Endothelial cell of umbilical vein (primary cell): ENCODE results near the gene ASB1. TPM values are rescaled to one million over a fixed set of nuclear protein-coding genes. Genes with fewer than 3 reads are reported as not detected.

Experiments
- BruUV-seq: library from RNA; stranded (reverse); fragments of 400-500 nt; replicated peaks from 2 replicates; lab custom pipeline; 2021; lab: Mats Ljungman, UMichigan
- CTCF ChIA-PET: fragments of 300-600, 350-600 bp; sonication (Branson Sonifier 250); formaldehyde crosslinking; loops from one replicate; lab custom pipeline; 2021; ENCODE audit warnings: antibody characterized with exemption, inconsistent platforms; lab: Charles Lee
- POLR2A ChIA-PET: fragments of 300-600, 350-600 bp; sonication (Branson Sonifier 250); formaldehyde crosslinking; loops from one replicate; lab custom pipeline; 2021; ENCODE audit warnings: antibody characterized with exemption, inconsistent platforms; lab: Charles Lee
- DNase-seq: peaks from one replicate; pipeline ENCODE4 v3.0.0-alpha.2; 2011; ENCODE audit warnings: low read depth, low spot score
- FAIRE-seq: peaks from 2 replicates; lab custom pipeline; 2011; peaks lifted over from hg19 to GRCh38; lab: Jason Lieb, UNC
- H2AFZ ChIP-seq: 2 replicates; pipeline ENCODE4 v1.6.0; 2012; ENCODE audit warnings: low read depth, low read length, control low read depth, inconsistent platforms
- H3K27ac ChIP-seq: 2 replicates; pipeline ENCODE4 v1.5.1; 2011; ENCODE audit warnings: low read depth, mild to moderate bottlenecking, control low read depth, low read length, moderate library complexity; ENCODE audit not compliant: insufficient read depth
- H3K27me3 ChIP-seq, 2 experiments: 2 replicates each; pipeline versions ENCODE4 v1.6.0 to v1.6.1; 2011; ENCODE audit warnings: low read length in 2 of 2, mixed read lengths in 1 of 2; ENCODE audit not compliant: control insufficient read depth in 2 of 2, insufficient read depth in 2 of 2
- H3K36me3 ChIP-seq, 2 experiments: 2 replicates in 1 of 2; 3 replicates in 1 of 2; pipeline ENCODE4 v1.5.1; 2011; ENCODE audit warnings: low read length in 2 of 2, mild to moderate bottlenecking in 1 of 2, moderate library complexity in 1 of 2; ENCODE audit not compliant: control insufficient read depth in 2 of 2, insufficient read depth in 2 of 2; ENCODE audit errors: extremely low read depth in 1 of 2
- H3K4me1 ChIP-seq: 3 replicates; pipeline ENCODE4 v1.5.1; 2011; ENCODE audit warnings: mild to moderate bottlenecking, low read length; ENCODE audit not compliant: control insufficient read depth, insufficient read depth; ENCODE audit errors: extremely low read depth
- H3K4me2 ChIP-seq: 2 replicates; pipeline ENCODE4 v1.6.1; 2011; ENCODE audit warnings: low read length, control low read depth, mixed read lengths; ENCODE audit not compliant: insufficient read depth
- H3K4me3 ChIP-seq, 3 experiments: fragments of 200-600 bp in 1 of 3; sonication (generic), shearing (Covaris generic) in 1 of 3; replicated peaks in 1 of 3; 2 replicates each; pipeline ENCODE4 v1.5.1; 2011 to 2016; ENCODE audit warnings: control low read depth in 3 of 3, low read length in 3 of 3, mild to moderate bottlenecking in 2 of 3, inconsistent platforms in 1 of 3, low read depth in 1 of 3, moderate library complexity in 1 of 3; ENCODE audit not compliant: insufficient read depth in 1 of 3
- H3K79me2 ChIP-seq: 2 replicates; pipeline ENCODE4 v1.6.0; 2012; ENCODE audit warnings: low read length, inconsistent platforms; ENCODE audit not compliant: control insufficient read depth, insufficient read depth
- H3K9ac ChIP-seq: replicated peaks from 2 replicates; pipeline ENCODE3; 2011; ENCODE audit warnings: low read length, control low read depth; ENCODE audit not compliant: insufficient read depth; ENCODE audit errors: extremely low read depth
- H3K9me1 ChIP-seq: replicated peaks from 3 replicates; pipeline ENCODE4 v1.6.0; 2011; ENCODE audit warnings: mild to moderate bottlenecking, low read length; ENCODE audit not compliant: control insufficient read depth, insufficient read depth; ENCODE audit errors: extremely low read depth
- H3K9me3 ChIP-seq: replicated peaks from 2 replicates; pipeline ENCODE4 v1.5.1; 2012; ENCODE audit warnings: low read length, inconsistent platforms; ENCODE audit not compliant: control insufficient read depth, insufficient read depth
- H4K20me1 ChIP-seq: replicated peaks from 2 replicates; pipeline ENCODE3; 2011; ENCODE audit warnings: mild to moderate bottlenecking, low read length; ENCODE audit not compliant: control insufficient read depth, insufficient read depth; ENCODE audit errors: extremely low read depth
- EZH2 ChIP-seq: IDR thresholded peaks from 2 replicates; pipeline ENCODE4 v1.6.1; 2012; ENCODE audit warnings: borderline replicate concordance, low read depth, mild to moderate bottlenecking, moderate library complexity, low read length, inconsistent platforms; ENCODE audit not compliant: severe bottlenecking
- FOS ChIP-seq: IDR thresholded peaks from 2 replicates; pipeline ENCODE4 v1.6.1; 2011; ENCODE audit warnings: mild to moderate bottlenecking, low read length, moderate library complexity, borderline replicate concordance; ENCODE audit not compliant: insufficient read depth
- GATA2 ChIP-seq: IDR thresholded peaks from 2 replicates; pipeline ENCODE4 v1.7.0; 2011; ENCODE audit warnings: low read depth, mild to moderate bottlenecking, moderate library complexity, mixed read lengths, low read length; ENCODE audit not compliant: insufficient read length, insufficient read depth
- JUN ChIP-seq: IDR thresholded peaks from 2 replicates; pipeline ENCODE4 v1.6.1; 2011; ENCODE audit warnings: borderline replicate concordance, low read depth; ENCODE audit not compliant: insufficient read length, insufficient read depth
- MYC ChIP-seq: IDR thresholded peaks from one replicate; pipeline ENCODE4 v1.6.1; 2011; ENCODE audit warnings: mild to moderate bottlenecking, low read depth, low read length
- POLR2A ChIP-seq: IDR thresholded peaks from 2 replicates; pipeline ENCODE4 v1.6.1; 2012; ENCODE audit warnings: low read depth, mild to moderate bottlenecking, control low read depth, low read length
- POLR2AphosphoS5 ChIP-seq: IDR thresholded peaks from 2 replicates; pipeline ENCODE4 v1.6.1; 2012; ENCODE audit warnings: low read depth, mild to moderate bottlenecking, control low read depth, low read length, moderate library complexity; ENCODE audit not compliant: insufficient read depth
- dilution Hi-C: fragments of 300-500 bp; cut with MboI; formaldehyde crosslinking; loops from one replicate; pipeline ENCODE4 v1.15.0; 2019; ENCODE audit warnings: low sequenced_read_pairs; ENCODE audit not compliant: extremely low pct_ligation_motif_present
- intact Hi-C: fragments of 100-400 bp; cut with micrococcal nuclease; formaldehyde crosslinking; loops from one replicate; pipeline ENCODE4 v1.10.0; 2022
- polyA plus RNA-seq, 4 experiments: library from polyadenylated mRNA; depleted of rRNA in 3 of 4; stranded (reverse) in 3 of 4; unstranded in 1 of 4; fragments of >200 nt; gene quantifications; 2 replicates each; pipeline versions ENCODE4 v1.2.1 to v1.2.3, GENCODE V29; 2011 to 2012; ENCODE audit warnings: missing spikeins in 1 of 4
- total RNA-seq: library from RNA; stranded (reverse); gene quantifications from 2 replicates; pipeline ENCODE4 v1.2.3, GENCODE V29; 2021
- TF ChIP-seq, protein P1 (sequence below), 2 donors: IDR thresholded peaks; 1 replicate in 1 of 2; 2 replicates in 1 of 2; pipeline ENCODE4 v1.5.1; 2011; ENCODE audit warnings: low read length in 2 of 2, mild to moderate bottlenecking in 2 of 2, moderate library complexity in 2 of 2, control low read depth in 1 of 2, inconsistent platforms in 1 of 2, low read depth in 1 of 2; ENCODE audit not compliant: insufficient read depth in 1 of 2; ENCODE audit errors: extremely low read depth in 1 of 2
- TF ChIP-seq, protein P2 (sequence below): IDR thresholded peaks from 2 replicates; pipeline ENCODE4 v1.6.1; 2011; ENCODE audit not compliant: insufficient read depth, insufficient read length

The ASB1 gene
- total and polyA plus RNA-seq, 2 donors (not counting 3 experiments of a cell fraction or from before 2014, with no cell fraction given): 12.3 to 16.2 TPM

DNA sequence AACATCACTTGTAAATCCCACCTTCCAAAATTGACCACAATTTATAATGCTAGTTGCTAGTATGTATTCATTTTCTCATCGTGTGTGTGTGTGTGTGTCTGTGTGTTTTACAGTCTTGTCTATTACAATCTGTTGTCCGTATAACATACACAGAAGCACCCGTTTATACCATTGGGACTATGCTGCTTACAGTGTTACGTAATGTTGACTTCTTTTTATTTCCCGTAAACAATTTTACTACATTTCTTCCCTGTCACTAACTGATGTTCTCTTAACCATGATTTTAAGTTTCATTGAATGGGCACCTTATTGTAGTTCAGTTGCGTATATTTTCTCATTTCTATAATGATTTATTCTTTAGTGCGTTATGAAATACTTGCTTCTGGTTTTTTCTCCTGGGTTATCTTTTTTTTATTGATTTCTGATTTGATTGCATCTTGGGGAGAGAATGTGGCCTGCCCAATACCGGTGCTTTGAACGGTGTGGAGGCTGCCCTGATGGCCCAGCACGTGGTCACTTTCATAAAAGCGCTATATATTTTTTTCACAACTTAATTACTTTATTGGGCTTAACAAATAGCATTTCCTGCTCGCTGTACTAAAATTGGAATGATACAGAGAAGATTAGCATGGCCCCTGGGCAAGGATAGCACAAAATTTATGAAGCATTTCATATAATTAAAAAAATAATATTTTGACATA, 14.5 kb upstream of the ASB1 start:
- no peaks in the 10 kb centered on the region for H3K36me3 ChIP-seq

More for the DNA sequence above, 14.5 kb upstream of the ASB1 start:
- POLR2A ChIA-PET: no interaction called here
- no peaks in the 10 kb centered on the region for H4K20me1 ChIP-seq
- no peak overlapping the region for H3K4me2 ChIP-seq
- H3K27me3 ChIP-seq: no peaks in the 10 kb centered on the region
- no peak overlapping the region for H2AFZ ChIP-seq
- no peak overlapping the region for H3K27ac ChIP-seq
- no peaks in the 10 kb centered on the region for H3K9me3 ChIP-seq
- no peak for FAIRE-seq
- CTCF ChIA-PET: no interaction called here
- intact Hi-C loops: no loop called here
- H3K4me3 ChIP-seq: no peak overlapping the region
- dilution Hi-C loops: no loop called here
- no peaks in the 10 kb centered on the region for H3K79me2 ChIP-seq
- no peaks in the 10 kb centered on the region for H3K9me1 ChIP-seq
- no peaks in the 10 kb centered on the region for H3K4me1 ChIP-seq
- no peak for DNase-seq
- TF ChIP-seq JUN (no peak), MYC (no peak), POLR2A (no peak), GATA2 (no peak), FOS (no peak), EZH2 (no peak), POLR2AphosphoS5 (no peak)
- TF ChIP-seq, protein P1, sequence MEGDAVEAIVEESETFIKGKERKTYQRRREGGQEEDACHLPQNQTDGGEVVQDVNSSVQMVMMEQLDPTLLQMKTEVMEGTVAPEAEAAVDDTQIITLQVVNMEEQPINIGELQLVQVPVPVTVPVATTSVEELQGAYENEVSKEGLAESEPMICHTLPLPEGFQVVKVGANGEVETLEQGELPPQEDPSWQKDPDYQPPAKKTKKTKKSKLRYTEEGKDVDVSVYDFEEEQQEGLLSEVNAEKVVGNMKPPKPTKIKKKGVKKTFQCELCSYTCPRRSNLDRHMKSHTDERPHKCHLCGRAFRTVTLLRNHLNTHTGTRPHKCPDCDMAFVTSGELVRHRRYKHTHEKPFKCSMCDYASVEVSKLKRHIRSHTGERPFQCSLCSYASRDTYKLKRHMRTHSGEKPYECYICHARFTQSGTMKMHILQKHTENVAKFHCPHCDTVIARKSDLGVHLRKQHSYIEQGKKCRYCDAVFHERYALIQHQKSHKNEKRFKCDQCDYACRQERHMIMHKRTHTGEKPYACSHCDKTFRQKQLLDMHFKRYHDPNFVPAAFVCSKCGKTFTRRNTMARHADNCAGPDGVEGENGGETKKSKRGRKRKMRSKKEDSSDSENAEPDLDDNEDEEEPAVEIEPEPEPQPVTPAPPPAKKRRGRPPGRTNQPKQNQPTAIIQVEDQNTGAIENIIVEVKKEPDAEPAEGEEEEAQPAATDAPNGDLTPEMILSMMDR (IDR thresholded peaks at IDR 0.05; ENCODE audit: extremely low read depth in 1 of 2, insufficient read depth in 1 of 2, low read depth in 1 of 2, low read length in 2 of 2): no peak
- TF ChIP-seq, protein P2, sequence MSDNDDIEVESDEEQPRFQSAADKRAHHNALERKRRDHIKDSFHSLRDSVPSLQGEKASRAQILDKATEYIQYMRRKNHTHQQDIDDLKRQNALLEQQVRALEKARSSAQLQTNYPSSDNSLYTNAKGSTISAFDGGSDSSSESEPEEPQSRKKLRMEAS: no peak
- no TSS peak for BruUV-seq
- no peak overlapping the region for H3K9ac ChIP-seq
